Fibroblast of lung (primary cell): ENCODE data around the gene SPC25.

ENCODE experiments used
- CTCF ChIP-seq, 2 donors: IDR thresholded peaks in 1 of 2; conservative IDR thresholded peaks in 1 of 2; 1 replicate in 1 of 2; 2 replicates in 1 of 2; pipeline ENCODE4 v1.5.1; 2011 to 2012; ENCODE audit warnings: low read length in 2 of 2, control low read depth in 1 of 2, inconsistent platforms in 1 of 2, low read depth in 1 of 2, mild to moderate bottlenecking in 1 of 2
- EZH2 ChIP-seq: IDR thresholded peaks from 2 replicates; pipeline ENCODE4 v1.5.1; 2012; ENCODE audit warnings: low read length, control low read depth, mild to moderate bottlenecking; ENCODE audit errors: missing control alignments

GRCh38 chr2:168850846-168851245, 39.4 kb downstream of the SPC25 start:
- TF ChIP-seq CTCF (conservative IDR thresholded peaks at IDR 0.05 in 1 of 2, IDR thresholded peaks at IDR 0.05 in 1 of 2; ENCODE audit: low read depth in 1 of 2, low read length in 2 of 2) = no peak
- no peak for TF ChIP-seq EZH2
